ENCODE measurements around the gene OPA3.

GRCh38 chr19:45527731-45528130 lies 56.9 kb downstream of the OPA3 start:
- TF ChIP-seq, protein P1, sequence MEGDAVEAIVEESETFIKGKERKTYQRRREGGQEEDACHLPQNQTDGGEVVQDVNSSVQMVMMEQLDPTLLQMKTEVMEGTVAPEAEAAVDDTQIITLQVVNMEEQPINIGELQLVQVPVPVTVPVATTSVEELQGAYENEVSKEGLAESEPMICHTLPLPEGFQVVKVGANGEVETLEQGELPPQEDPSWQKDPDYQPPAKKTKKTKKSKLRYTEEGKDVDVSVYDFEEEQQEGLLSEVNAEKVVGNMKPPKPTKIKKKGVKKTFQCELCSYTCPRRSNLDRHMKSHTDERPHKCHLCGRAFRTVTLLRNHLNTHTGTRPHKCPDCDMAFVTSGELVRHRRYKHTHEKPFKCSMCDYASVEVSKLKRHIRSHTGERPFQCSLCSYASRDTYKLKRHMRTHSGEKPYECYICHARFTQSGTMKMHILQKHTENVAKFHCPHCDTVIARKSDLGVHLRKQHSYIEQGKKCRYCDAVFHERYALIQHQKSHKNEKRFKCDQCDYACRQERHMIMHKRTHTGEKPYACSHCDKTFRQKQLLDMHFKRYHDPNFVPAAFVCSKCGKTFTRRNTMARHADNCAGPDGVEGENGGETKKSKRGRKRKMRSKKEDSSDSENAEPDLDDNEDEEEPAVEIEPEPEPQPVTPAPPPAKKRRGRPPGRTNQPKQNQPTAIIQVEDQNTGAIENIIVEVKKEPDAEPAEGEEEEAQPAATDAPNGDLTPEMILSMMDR (conservative IDR thresholded peaks at IDR 0.05; ENCODE audit: low read depth in 2 of 2) = peak; percentile 44 to 54
- no peak for TF ChIP-seq REST (IDR thresholded peaks at IDR 0.05; ENCODE audit: unreplicated experiment)
- no peak for TF ChIP-seq NANOG (IDR thresholded peaks at IDR 0.05; ENCODE audit: borderline replicate concordance)
- no peak for TF ChIP-seq CREB1 (CRISPR knock-in tag; IDR thresholded peaks at IDR 0.05; ENCODE audit: low read depth)
- no peak for TF ChIP-seq EZH2 (IDR thresholded peaks at IDR 0.05; ENCODE audit: low read depth, unreplicated experiment)

All from GM23338 (cell line).